Right lobe of liver (tissue), 4 donors: Measurements from ENCODE around the gene BRD2.

Experiments used
- POLR2A ChIP-seq: fragments of 450-650 bp; IDR thresholded peaks from one replicate; pipeline ENCODE4 v1.6.1; 2017; ENCODE audit warnings: antibody characterized with exemption, mild to moderate bottlenecking
- TF ChIP-seq, protein P1 (sequence below), 4 donors: fragments of 200-600 bp in 3 of 4; fragments of 450-650 bp in 1 of 4; IDR thresholded peaks; one replicate each; pipeline versions ENCODE4 v1.5.1 to v1.8.0; 2016 to 2022; ENCODE audit warnings: antibody characterized with exemption in 4 of 4, mild to moderate bottlenecking in 2 of 4
- donor health status: DM: no; HTN: no; CAD: no.
- donor health status: DM: no; HTN: no; CAD: no.
- donor health status: DM: no; HTN: yes; CAD: no.

DNA sequence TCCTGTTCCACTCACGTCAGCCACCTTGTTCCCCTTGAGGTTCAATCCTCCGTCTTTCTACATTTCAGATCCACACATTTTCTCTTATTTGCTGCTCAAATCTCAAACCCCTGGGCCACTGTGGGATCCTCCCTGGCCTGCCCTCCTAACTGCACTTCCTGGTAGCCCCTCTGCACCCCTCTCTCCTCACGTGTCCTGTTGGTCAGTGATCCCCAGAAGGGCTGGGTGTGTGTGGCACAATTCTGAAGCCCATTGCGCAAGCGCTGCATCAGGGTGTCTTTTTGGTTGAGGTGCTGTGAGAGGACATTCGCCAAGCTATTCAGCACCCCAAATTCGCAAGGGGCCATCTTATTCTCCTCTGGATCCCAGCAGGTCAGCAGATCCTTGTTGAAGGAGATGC is 29.9 kb upstream of the BRD2 start:
- TF ChIP-seq, protein P1, sequence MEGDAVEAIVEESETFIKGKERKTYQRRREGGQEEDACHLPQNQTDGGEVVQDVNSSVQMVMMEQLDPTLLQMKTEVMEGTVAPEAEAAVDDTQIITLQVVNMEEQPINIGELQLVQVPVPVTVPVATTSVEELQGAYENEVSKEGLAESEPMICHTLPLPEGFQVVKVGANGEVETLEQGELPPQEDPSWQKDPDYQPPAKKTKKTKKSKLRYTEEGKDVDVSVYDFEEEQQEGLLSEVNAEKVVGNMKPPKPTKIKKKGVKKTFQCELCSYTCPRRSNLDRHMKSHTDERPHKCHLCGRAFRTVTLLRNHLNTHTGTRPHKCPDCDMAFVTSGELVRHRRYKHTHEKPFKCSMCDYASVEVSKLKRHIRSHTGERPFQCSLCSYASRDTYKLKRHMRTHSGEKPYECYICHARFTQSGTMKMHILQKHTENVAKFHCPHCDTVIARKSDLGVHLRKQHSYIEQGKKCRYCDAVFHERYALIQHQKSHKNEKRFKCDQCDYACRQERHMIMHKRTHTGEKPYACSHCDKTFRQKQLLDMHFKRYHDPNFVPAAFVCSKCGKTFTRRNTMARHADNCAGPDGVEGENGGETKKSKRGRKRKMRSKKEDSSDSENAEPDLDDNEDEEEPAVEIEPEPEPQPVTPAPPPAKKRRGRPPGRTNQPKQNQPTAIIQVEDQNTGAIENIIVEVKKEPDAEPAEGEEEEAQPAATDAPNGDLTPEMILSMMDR (IDR thresholded peaks at IDR 0.05): no peak
- TF ChIP-seq POLR2A: no peak
